WTC11 (cell line): Measurements from ENCODE around the gene FBXO2.

Experiments used
- ARID4B ChIP-seq: sonication (generic); formaldehyde crosslinking; IDR thresholded peaks from 2 replicates; pipeline ENCODE4 v1.8.0; 2023; ENCODE audit warnings: missing genetic modification reagents, mild to moderate bottlenecking, borderline replicate concordance
- CBFB ChIP-seq: sonication (generic); formaldehyde crosslinking; IDR thresholded peaks from 2 replicates; pipeline ENCODE4 v1.8.1; 2022; ENCODE audit warnings: mild to moderate bottlenecking, low read depth, missing genetic modification reagents
- CREB1 ChIP-seq: sonication (generic); formaldehyde crosslinking; IDR thresholded peaks from 2 replicates; pipeline ENCODE4 v1.8.0; 2023; ENCODE audit warnings: mild to moderate bottlenecking, missing genetic modification reagents
- CTCF ChIP-seq: fragments of 200-600 bp; IDR thresholded peaks from 2 replicates; pipeline ENCODE4 v1.8.0; 2022; ENCODE audit warnings: antibody characterized with exemption
- ESRRA ChIP-seq: sonication (generic); formaldehyde crosslinking; IDR thresholded peaks from 2 replicates; pipeline ENCODE4 v1.8.1; 2022; ENCODE audit warnings: mild to moderate bottlenecking, missing genetic modification reagents, borderline replicate concordance
- FOXK1 ChIP-seq: sonication (generic); formaldehyde crosslinking; IDR thresholded peaks from 2 replicates; pipeline ENCODE4 v1.8.0; 2022; ENCODE audit warnings: mild to moderate bottlenecking, moderate library complexity, missing genetic modification reagents
- JUN ChIP-seq: sonication (generic); formaldehyde crosslinking; IDR thresholded peaks from 2 replicates; pipeline ENCODE4 v1.8.0; 2023; ENCODE audit warnings: mild to moderate bottlenecking, missing genetic modification reagents
- MAX ChIP-seq: sonication (generic); formaldehyde crosslinking; IDR thresholded peaks from 2 replicates; pipeline ENCODE4 v1.8.0; 2022; ENCODE audit warnings: mild to moderate bottlenecking, missing genetic modification reagents
- MLX ChIP-seq: sonication (generic); formaldehyde crosslinking; IDR thresholded peaks from 2 replicates; pipeline ENCODE4 v1.8.1; 2023; ENCODE audit warnings: mild to moderate bottlenecking, missing genetic modification reagents, moderate library complexity
- NR2C2 ChIP-seq: sonication (generic); formaldehyde crosslinking; IDR thresholded peaks from 2 replicates; pipeline ENCODE4 v1.8.0; 2022; ENCODE audit warnings: mild to moderate bottlenecking, missing genetic modification reagents
- PRRX2 ChIP-seq: fragments of 250-450 bp; sonication (Bioruptor Pico); IDR thresholded peaks from 2 replicates; pipeline ENCODE4 v1.8.0; 2021; ENCODE audit warnings: mild to moderate bottlenecking
- SMAD3 ChIP-seq: sonication (generic); formaldehyde crosslinking; IDR thresholded peaks from 2 replicates; pipeline ENCODE4 v1.8.0; 2022; ENCODE audit warnings: missing genetic modification reagents, mild to moderate bottlenecking, borderline replicate concordance
- SP1 ChIP-seq: sonication (generic); formaldehyde crosslinking; conservative IDR thresholded peaks from 2 replicates; pipeline ENCODE4 v1.8.1; 2022; ENCODE audit warnings: missing genetic modification reagents
- ZNF232 ChIP-seq: sonication (generic); formaldehyde crosslinking; IDR thresholded peaks from 2 replicates; pipeline ENCODE4 v1.8.0; 2022; ENCODE audit warnings: mild to moderate bottlenecking, missing genetic modification reagents

- no peak for TF ChIP-seq CBFB (CRISPR knock-in tag)
- no peak for TF ChIP-seq ESRRA (CRISPR knock-in tag)
- no peak for TF ChIP-seq CTCF
- no peak for TF ChIP-seq FOXK1
- TF ChIP-seq SMAD3, result no peak
- no peak for TF ChIP-seq NR2C2 (CRISPR knock-in tag)
- TF ChIP-seq JUN (CRISPR knock-in tag), result no peak
- TF ChIP-seq MAX (CRISPR knock-in tag), result no peak
- no peak for TF ChIP-seq MLX (CRISPR knock-in tag)
- TF ChIP-seq SP1 (CRISPR knock-in tag), result no peak
- no peak for TF ChIP-seq CREB1 (CRISPR knock-in tag)
- TF ChIP-seq PRRX2 (CRISPR knock-in tag), result no peak
- no peak for TF ChIP-seq ZNF232
- TF ChIP-seq ARID4B (CRISPR knock-in tag), result no peak
These were observed 33.3 kb downstream of the FBXO2 start for GRCh38 chr1:11620924-11621323.
